ENCODE data around the gene GRB2.

- TF ChIP-seq POLR2AphosphoS5 (IDR thresholded peaks at IDR 0.05) (no peak), CTCF (IDR thresholded peaks at IDR 0.05) (no peak), POLR2A (IDR thresholded peaks at IDR 0.05) (no peak)
Observed at GRCh38 chr17:75341784-75342486, 63.5 kb downstream of the GRB2 start.
